BJ (cell line): ENCODE data around the gene EIF2AK2. TPM values are rescaled to one million over a fixed set of nuclear protein-coding genes. Genes with fewer than 3 reads are reported as not detected.
A peak's percentile ranks its signal among the peaks of the same experiment; 100 is the strongest.

ENCODE experiments used
- CTCF ChIA-PET: fragments of 350-600 bp; formaldehyde crosslinking; extraction: SDS; loops from one replicate; lab custom pipeline; 2021; ENCODE audit warnings: antibody characterized with exemption, inconsistent platforms; lab: Yijun Ruan, JAX
- POLR2A ChIA-PET: fragments of 300-600 bp; sonication (Branson Sonifier 250); formaldehyde crosslinking; extraction: SDS; loops from one replicate; lab custom pipeline; 2021; ENCODE audit warnings: antibody characterized with exemption; lab: Charles Lee
- DNase-seq: peaks from one replicate; pipeline ENCODE4 v3.0.0-alpha.2; 2011; ENCODE audit warnings: low read depth
- H3K27me3 ChIP-seq: 2 replicates; pipeline ENCODE4 v1.6.0; 2011; ENCODE audit warnings: low read length; ENCODE audit not compliant: control insufficient read depth, insufficient read depth
- H3K36me3 ChIP-seq: 2 replicates; pipeline ENCODE4 v1.5.1; 2011; ENCODE audit warnings: low read length; ENCODE audit not compliant: control insufficient read depth, insufficient read depth
- H3K4me3 ChIP-seq: 2 replicates; pipeline ENCODE4 v1.5.1; 2011; ENCODE audit warnings: low read depth, mild to moderate bottlenecking, control low read depth, low read length
- polyA plus RNA-seq: library from polyadenylated mRNA; depleted of rRNA; stranded (reverse); fragments of >200 nt; gene quantifications from 2 replicates; pipeline ENCODE4 v1.2.3, GENCODE V29; 2011
- TF ChIP-seq, protein P1 (sequence below): IDR thresholded peaks from 2 replicates; pipeline ENCODE4 v1.5.1; 2011; ENCODE audit warnings: low read depth, mild to moderate bottlenecking, control low read depth, inconsistent platforms, low read length, moderate library complexity; ENCODE audit not compliant: insufficient read depth

The EIF2AK2 gene
- polyA plus RNA-seq, 1 experiment, result 9.3 TPM

DNA sequence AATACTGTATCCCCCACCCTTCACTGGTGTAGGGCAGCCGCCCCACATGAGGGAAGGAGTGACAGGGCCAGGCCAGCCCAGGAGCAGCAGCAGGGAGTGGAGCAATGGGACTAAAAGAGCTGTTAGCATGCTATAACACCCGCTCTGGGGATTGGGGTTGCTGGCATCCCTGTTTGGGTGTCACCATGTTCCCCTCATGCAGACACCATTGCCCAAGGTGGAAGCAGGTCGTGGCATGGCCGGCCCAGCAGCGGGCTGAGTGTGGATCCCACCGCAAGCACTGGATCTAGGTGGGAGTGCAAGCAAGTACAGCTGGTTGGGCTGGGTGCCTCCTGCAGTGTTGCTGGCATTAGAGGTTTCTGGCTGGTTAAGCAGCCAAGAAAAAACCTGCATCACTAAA is 35.0 kb upstream of the EIF2AK2 start:
- TF ChIP-seq, protein P1, sequence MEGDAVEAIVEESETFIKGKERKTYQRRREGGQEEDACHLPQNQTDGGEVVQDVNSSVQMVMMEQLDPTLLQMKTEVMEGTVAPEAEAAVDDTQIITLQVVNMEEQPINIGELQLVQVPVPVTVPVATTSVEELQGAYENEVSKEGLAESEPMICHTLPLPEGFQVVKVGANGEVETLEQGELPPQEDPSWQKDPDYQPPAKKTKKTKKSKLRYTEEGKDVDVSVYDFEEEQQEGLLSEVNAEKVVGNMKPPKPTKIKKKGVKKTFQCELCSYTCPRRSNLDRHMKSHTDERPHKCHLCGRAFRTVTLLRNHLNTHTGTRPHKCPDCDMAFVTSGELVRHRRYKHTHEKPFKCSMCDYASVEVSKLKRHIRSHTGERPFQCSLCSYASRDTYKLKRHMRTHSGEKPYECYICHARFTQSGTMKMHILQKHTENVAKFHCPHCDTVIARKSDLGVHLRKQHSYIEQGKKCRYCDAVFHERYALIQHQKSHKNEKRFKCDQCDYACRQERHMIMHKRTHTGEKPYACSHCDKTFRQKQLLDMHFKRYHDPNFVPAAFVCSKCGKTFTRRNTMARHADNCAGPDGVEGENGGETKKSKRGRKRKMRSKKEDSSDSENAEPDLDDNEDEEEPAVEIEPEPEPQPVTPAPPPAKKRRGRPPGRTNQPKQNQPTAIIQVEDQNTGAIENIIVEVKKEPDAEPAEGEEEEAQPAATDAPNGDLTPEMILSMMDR, result no peak
- no peak for DNase-seq
- ChIA-PET CTCF (no interaction called here), POLR2A (no interaction called here)
- Histone ChIP-seq H3K36me3 (no peaks in the 10 kb centered on the region), H3K27me3 (no peaks in the 10 kb centered on the region), H3K4me3 (no peak overlapping the region)

DNA sequence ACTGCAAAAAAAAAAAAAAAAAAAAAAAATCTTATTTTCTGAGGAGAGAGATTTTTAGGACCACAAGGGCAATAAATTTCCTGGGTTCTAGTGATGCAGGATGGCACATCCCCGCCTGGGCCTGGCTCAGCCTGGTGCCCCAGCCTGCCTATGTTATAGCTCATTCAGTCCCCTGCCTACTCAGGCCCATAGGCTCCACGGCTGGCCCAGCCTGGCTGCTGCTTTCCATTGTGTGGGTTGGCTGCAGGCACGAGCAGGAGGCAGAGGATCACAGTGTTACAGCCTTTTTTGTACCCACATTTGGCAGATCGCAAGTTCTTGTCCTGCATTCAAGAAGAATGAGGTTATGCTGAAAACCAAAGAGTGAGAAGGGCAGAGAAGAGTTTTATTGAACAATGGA is 34.5 kb upstream of the EIF2AK2 start:
- POLR2A ChIA-PET, result no interaction called here
- CTCF ChIA-PET, result no interaction called here
- Histone ChIP-seq H3K36me3 (no peaks in the 10 kb centered on the region), H3K27me3 (no peaks in the 10 kb centered on the region), H3K4me3 (no peak overlapping the region)
- TF ChIP-seq, protein P1, result no peak
- no peak for DNase-seq

DNA sequence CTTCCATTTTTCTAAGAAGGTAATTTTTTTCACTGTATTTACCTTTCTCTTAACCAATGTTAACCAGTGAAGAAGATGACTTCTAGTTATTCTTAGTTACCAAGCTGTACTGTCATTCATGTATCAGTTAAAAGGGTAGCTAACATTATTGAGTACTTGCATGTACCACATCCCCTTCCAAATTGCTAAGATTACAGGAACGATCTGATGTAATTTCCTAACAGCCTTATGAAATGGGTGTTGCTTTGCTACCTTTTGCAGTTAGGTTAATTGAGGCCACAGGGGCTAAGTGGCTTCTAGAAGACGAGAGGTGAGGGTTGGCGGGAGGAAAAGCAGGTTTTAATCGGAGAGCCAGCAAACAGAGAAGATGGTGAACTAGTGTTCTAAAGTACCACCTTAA is 33.5 kb upstream of the EIF2AK2 start:
- H3K36me3 ChIP-seq, result no peaks in the 10 kb centered on the region
- no peak for DNase-seq
- POLR2A ChIA-PET, result no interaction called here
- CTCF ChIA-PET, result interaction anchor here (0.7 to 1.7 kb wide), 3 partner anchors 21 to 1084 kb away, joined by 3 to 5 read pairs (median 3); no protein-coding TSS in a partner anchor
- H3K4me3 ChIP-seq, result no peak overlapping the region
- peaks cover 4% of the 10 kb centered on the region for H3K27me3 ChIP-seq
- TF ChIP-seq, protein P1, result no peak

DNA sequence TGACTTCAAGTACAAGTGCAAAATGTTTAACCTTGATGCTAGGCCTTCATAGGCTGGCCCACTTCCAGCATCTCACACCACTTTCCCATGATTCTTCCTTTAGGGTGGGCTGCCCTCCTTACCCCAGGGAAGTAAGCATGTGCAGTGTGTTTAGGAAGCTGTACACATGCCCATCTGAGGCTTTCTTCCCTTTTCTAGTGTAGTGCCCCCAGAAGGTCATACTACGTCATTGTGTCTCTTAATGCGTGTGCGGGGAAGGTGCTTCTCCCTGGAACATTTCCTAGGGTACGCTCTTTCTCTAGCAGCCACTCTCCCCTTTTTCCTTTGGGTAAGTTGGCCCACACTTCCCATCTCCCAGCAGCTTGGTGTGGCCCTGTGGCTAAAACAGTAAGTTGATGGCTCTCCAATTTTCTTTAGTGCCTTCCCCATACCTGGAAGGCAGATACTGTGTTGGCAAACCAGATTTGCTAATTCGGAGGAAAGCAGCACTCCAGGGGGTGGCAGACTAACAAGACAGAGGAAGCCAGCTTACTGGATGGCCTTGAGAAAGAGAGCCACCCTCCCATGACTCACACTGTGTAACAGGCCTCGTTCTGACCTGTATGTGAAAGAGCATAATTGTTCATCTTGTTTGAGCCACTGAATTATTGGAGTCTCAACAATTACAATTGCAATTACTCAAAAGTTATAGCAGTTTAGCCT is 32.8 kb upstream of the EIF2AK2 start:
- ChIA-PET CTCF (interaction anchor here (0.7 to 1.7 kb wide), 4 partner anchors 13 to 1085 kb away, joined by 3 to 5 read pairs (median 3); no protein-coding TSS in a partner anchor), POLR2A (no interaction called here)
- Histone ChIP-seq H3K36me3 (no peaks in the 10 kb centered on the region), H3K4me3 (no peak overlapping the region), H3K27me3 (peaks cover 4% of the 10 kb centered on the region)
- TF ChIP-seq, protein P1, result 0 out of 2 replicates have a peak, but pooled peaks have one; percentile 12
- DNase-seq, result peak; percentile 31

DNA sequence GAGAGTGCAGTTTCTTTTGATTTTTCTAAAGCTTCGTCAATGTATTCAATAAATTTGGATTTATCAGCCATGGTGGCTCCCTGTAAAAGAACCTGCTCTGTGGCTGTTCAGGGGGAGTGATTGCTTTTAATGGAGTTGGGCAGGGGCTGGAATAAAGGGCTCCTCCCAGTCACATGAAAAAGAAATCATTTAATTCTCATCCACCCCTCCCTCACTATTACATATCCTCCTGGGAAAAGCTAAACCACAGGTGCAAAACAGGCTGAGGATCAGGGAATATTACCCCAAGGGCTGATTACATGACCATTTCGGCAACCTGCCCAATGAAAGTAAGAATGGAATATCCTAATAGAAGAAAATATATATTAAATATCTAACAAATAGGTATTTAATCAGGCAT is 31.8 kb upstream of the EIF2AK2 start, which contains the start of gene SULT6B1:
TSS of gene SULT6B1 (minus strand) at position 101 of the 400 bp plus-strand sequence. CDS start at position 71, 30 bp downstream.
- Histone ChIP-seq H3K27me3 (peaks cover 4% of the 10 kb centered on the region), H3K36me3 (no peaks in the 10 kb centered on the region), H3K4me3 (no peak within 1 kb of the TSS)
- CTCF ChIA-PET, result interaction anchor here (1.2 to 1.7 kb wide), 2 partner anchors 12 to 20 kb away, joined by 3 to 5 read pairs; no protein-coding TSS in a partner anchor
- TF ChIP-seq, protein P1, result no peak
- no peak for DNase-seq
- POLR2A ChIA-PET, result no interaction called here
